Astrocyte (in vitro differentiated cells and primary cell): ENCODE data around the gene PDZD7.
A peak's percentile ranks its signal among the peaks of the same experiment; 100 is the strongest.

Source experiments
- EZH2 ChIP-seq: IDR thresholded peaks from 2 replicates; pipeline ENCODE4 v1.6.1; 2012; ENCODE audit warnings: mild to moderate bottlenecking, low read length, inconsistent platforms; ENCODE audit not compliant: insufficient read depth
- TF ChIP-seq, protein P1 (sequence below): IDR thresholded peaks from 2 replicates; pipeline ENCODE4 v1.5.1; 2011; ENCODE audit warnings: low read depth, mild to moderate bottlenecking, inconsistent platforms, low read length, moderate library complexity; ENCODE audit not compliant: insufficient read depth

DNA sequence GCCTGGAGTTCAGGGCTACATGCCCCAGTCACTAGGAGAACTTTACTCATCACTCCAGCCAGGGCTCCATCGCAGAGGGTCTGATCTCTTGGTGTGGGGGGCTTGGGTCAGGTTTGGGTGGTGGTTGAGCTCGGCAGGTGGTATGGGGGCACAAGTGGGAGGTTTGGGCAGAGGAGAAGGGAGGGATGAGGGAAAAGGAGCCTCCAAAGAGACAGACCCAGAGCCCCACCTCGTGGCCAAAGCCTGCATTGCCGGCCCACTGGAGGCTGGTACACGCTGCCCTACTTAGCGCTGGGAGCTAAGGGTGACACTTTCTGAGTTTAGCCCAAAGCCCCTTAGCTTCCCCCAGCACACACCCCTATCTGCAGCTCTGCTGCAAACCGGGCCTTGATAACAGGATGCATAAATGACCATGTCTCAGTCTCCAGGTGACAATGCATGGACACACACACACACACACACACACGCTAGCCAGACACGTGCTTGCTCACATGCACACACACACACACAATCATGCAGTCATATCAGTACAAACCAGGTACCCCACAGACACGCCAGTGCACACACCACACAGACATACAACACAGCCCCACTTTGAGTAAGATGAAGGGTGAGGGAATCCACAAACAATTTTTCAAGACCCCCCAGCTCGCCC, 16.6 kb downstream of the PDZD7 start:
- TF ChIP-seq, protein P1, sequence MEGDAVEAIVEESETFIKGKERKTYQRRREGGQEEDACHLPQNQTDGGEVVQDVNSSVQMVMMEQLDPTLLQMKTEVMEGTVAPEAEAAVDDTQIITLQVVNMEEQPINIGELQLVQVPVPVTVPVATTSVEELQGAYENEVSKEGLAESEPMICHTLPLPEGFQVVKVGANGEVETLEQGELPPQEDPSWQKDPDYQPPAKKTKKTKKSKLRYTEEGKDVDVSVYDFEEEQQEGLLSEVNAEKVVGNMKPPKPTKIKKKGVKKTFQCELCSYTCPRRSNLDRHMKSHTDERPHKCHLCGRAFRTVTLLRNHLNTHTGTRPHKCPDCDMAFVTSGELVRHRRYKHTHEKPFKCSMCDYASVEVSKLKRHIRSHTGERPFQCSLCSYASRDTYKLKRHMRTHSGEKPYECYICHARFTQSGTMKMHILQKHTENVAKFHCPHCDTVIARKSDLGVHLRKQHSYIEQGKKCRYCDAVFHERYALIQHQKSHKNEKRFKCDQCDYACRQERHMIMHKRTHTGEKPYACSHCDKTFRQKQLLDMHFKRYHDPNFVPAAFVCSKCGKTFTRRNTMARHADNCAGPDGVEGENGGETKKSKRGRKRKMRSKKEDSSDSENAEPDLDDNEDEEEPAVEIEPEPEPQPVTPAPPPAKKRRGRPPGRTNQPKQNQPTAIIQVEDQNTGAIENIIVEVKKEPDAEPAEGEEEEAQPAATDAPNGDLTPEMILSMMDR, result peak; percentile 91
- TF ChIP-seq EZH2, result no peak
